Body of pancreas (tissue), 4 donors: ENCODE data around the gene ARHGAP9.

Experiments
- CTCF ChIP-seq, 7 experiments: fragments of 450-650 bp in 4 of 7; fragments of 200-600 bp in 3 of 7; sonication (generic) in 3 of 7; IDR thresholded peaks; one replicate each; pipeline ENCODE4 v1.5.1; 2016 to 2019; ENCODE audit warnings: antibody characterized with exemption in 7 of 7
- POLR2A ChIP-seq, 3 donors: fragments of 450-650 bp; IDR thresholded peaks; one replicate each; pipeline ENCODE4 v1.6.1; 2016; ENCODE audit warnings: antibody characterized with exemption in 3 of 3, mild to moderate bottlenecking in 2 of 3

DNA sequence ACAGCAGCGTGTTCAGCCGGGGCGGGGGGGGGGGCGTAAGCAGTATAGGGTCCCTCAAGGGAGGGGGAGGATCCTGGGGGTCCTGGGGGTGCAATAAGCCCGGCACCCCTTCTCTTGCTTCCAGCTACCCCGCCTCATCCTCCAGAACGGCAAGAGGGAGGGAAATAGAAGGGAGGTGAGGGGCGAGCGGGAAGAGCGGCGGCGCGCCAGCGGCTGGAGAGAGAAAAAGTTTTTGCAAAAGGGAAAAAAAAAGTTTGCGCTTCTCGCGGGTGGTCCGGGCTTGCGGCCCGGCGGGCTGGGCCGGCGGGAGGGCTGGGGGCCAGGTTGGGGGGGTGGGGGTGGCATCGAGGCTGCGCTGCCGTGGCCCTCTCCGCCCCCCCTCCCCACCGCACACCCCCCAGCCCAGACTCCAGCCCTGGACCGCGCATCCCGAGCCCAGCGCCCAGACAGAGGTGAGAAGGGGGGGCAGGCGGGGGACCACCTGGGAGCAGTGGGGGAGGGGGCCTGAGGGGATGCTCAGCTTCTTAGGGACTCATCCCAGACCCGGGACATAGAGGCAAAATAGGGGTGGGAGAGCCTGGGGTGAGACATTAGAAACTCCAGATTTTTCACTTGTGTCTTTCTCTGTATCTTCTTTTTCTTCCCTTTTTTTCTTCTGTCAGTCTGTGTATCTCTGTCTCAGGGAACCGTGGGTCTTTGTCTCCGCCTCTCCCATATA, 19.8 kb downstream of the ARHGAP9 start, which contains the start of gene GLI1:
- TF ChIP-seq POLR2A (IDR thresholded peaks at IDR 0.05), result no peak
- TF ChIP-seq CTCF (IDR thresholded peaks at IDR 0.05), result no peak
